OCI-LY1 (cell line): ENCODE measurements around the gene WBP1L.

ENCODE experiments used
- H2AFZ ChIP-seq: fragments of 200-600 bp; sonication (generic), shearing (Covaris generic); 2 replicates; pipeline ENCODE4 v1.6.0; 2014; ENCODE audit warnings: antibody characterized with exemption, mild to moderate bottlenecking, low read length
- H3F3A ChIP-seq: fragments of 200-600 bp; sonication (generic), shearing (Covaris generic); 2 replicates; pipeline ENCODE4 v1.6.0; 2014; ENCODE audit warnings: mild to moderate bottlenecking, antibody characterized with exemption, low read length, moderate library complexity; ENCODE audit not compliant: insufficient read depth
- H3K27ac ChIP-seq: fragments of 200-600 bp; sonication (generic); 2 replicates; pipeline ENCODE4 v1.5.1; 2014; ENCODE audit warnings: low read length, mixed run types, mild to moderate bottlenecking, low read depth; ENCODE audit not compliant: poor library complexity, severe bottlenecking
- H3K27me3 ChIP-seq: fragments of 200-600 bp; sonication (generic); 2 replicates; pipeline ENCODE4 v1.6.0; 2014; ENCODE audit warnings: antibody characterized with exemption, mild to moderate bottlenecking, low read length, moderate library complexity; ENCODE audit not compliant: insufficient read depth
- H3K36me3 ChIP-seq: fragments of 200-600 bp; sonication (generic); 2 replicates; pipeline ENCODE4 v1.6.1; 2014; ENCODE audit warnings: mild to moderate bottlenecking, antibody characterized with exemption, low read length, moderate library complexity, mixed read lengths; ENCODE audit not compliant: insufficient read depth
- H3K4me1 ChIP-seq: fragments of 200-600 bp; sonication (generic); 2 replicates; pipeline ENCODE4 v1.5.1; 2014; ENCODE audit warnings: mild to moderate bottlenecking, low read length, moderate library complexity; ENCODE audit not compliant: insufficient read depth, severe bottlenecking
- H3K4me2 ChIP-seq: fragments of 200-600 bp; sonication (generic), shearing (Covaris generic); 2 replicates; pipeline ENCODE4 v1.6.1; 2014; ENCODE audit warnings: low read length
- H3K4me3 ChIP-seq: fragments of 200-600 bp; sonication (generic); 2 replicates; pipeline ENCODE4 v1.5.1; 2014; ENCODE audit warnings: low read length, low read depth, mild to moderate bottlenecking, mixed read lengths; ENCODE audit not compliant: poor library complexity, severe bottlenecking
- H3K79me2 ChIP-seq: fragments of 200-600 bp; shearing (Covaris generic); 2 replicates; pipeline ENCODE4 v1.6.1; 2016; ENCODE audit warnings: mixed run types, low read length, mixed read lengths; ENCODE audit not compliant: insufficient read depth
- H3K9ac ChIP-seq: fragments of 200-600 bp; sonication (generic), shearing (Covaris generic); 2 replicates; pipeline ENCODE4 v1.6.1; 2014; ENCODE audit warnings: mild to moderate bottlenecking, low read length, mixed read lengths
- H3K9me2 ChIP-seq: fragments of 200-600 bp; sonication (generic), shearing (Covaris generic); 2 replicates; pipeline ENCODE4 v1.6.1; 2014; ENCODE audit warnings: low read depth, mild to moderate bottlenecking, low read length, mixed read lengths
- H3K9me3 ChIP-seq: fragments of 200-600 bp; shearing (Covaris generic); 2 replicates; pipeline ENCODE4 v1.6.1; 2014; ENCODE audit warnings: low read length, mixed read lengths
- H4K20me1 ChIP-seq: fragments of 200-600 bp; sonication (generic), shearing (Covaris generic); 2 replicates; pipeline ENCODE4 v1.6.0; 2016; ENCODE audit warnings: mild to moderate bottlenecking, low read length; ENCODE audit not compliant: insufficient read depth
- CTCF ChIP-seq: fragments of 200-600 bp; sonication (generic), shearing (Covaris generic); IDR thresholded peaks from 2 replicates; pipeline ENCODE4 v1.5.1; 2017; ENCODE audit warnings: mild to moderate bottlenecking, antibody characterized with exemption, low read length, moderate library complexity, mixed read lengths
- EZH2 ChIP-seq: fragments of 200-600 bp; sonication (generic), shearing (Covaris generic); IDR thresholded peaks from 2 replicates; pipeline ENCODE4 v1.8.0; 2017; ENCODE audit warnings: borderline replicate concordance, mixed run types, mild to moderate bottlenecking, antibody characterized with exemption, low read length, moderate library complexity, mixed read lengths

WBP1L gene

GRCh38 chr10:102744374-102745051, 765 bp downstream of the WBP1L start:
- Histone ChIP-seq H3K27ac (peak overlapping the region; percentile 55), H2AFZ (no peak overlapping the region), H3F3A (no peaks in the 10 kb centered on the region), H3K4me3 (peak overlapping the region; percentile 87), H3K9me2 (no peaks in the 10 kb centered on the region), H3K9me3 (no peaks in the 10 kb centered on the region), H3K4me2 (peak overlapping the region; percentile 87), H3K9ac (peak overlapping the region; percentile 81), H3K4me1 (peaks cover 25% of the 10 kb centered on the region), H3K36me3 (no peaks in the 10 kb centered on the region), H3K79me2 (peaks cover 24% of the 10 kb centered on the region), H4K20me1 (no peaks in the 10 kb centered on the region), H3K27me3 (no peaks in the 10 kb centered on the region)
- TF ChIP-seq EZH2: no peak
- TF ChIP-seq CTCF: no peak

GRCh38 chr10:102745157-102745556, 1.4 kb downstream of the WBP1L start:
- Histone ChIP-seq H3K36me3 (no peaks in the 10 kb centered on the region), H3K9me2 (no peaks in the 10 kb centered on the region), H3K9me3 (no peaks in the 10 kb centered on the region), H3K27ac (peak overlapping the region; percentile 55), H2AFZ (no peak overlapping the region), H4K20me1 (no peaks in the 10 kb centered on the region), H3F3A (no peaks in the 10 kb centered on the region), H3K4me2 (peak overlapping the region; percentile 87), H3K79me2 (peaks cover 24% of the 10 kb centered on the region), H3K4me3 (peak overlapping the region; percentile 87), H3K27me3 (no peaks in the 10 kb centered on the region), H3K9ac (peak overlapping the region; percentile 81; the same call in 1 of the 2 replicates), H3K4me1 (peaks cover 25% of the 10 kb centered on the region)
- no peak for TF ChIP-seq CTCF
- TF ChIP-seq EZH2: no peak

- no peak for TF ChIP-seq EZH2
- no peak for TF ChIP-seq CTCF
These were observed 8.7 kb downstream of the WBP1L start for GRCh38 chr10:102752266-102752930.

More at GRCh38 chr10:102752266-102752930, 8.7 kb downstream of the WBP1L start:
- Histone ChIP-seq H3K36me3 (no peaks in the 10 kb centered on the region), H3K4me1 (peaks cover 15% of the 10 kb centered on the region), H3K27ac (peak overlapping the region; percentile 48), H3K4me2 (no peak overlapping the region), H3K4me3 (no peak overlapping the region), H3K9me3 (no peaks in the 10 kb centered on the region), H2AFZ (no peak overlapping the region), H4K20me1 (no peaks in the 10 kb centered on the region), H3K9me2 (no peaks in the 10 kb centered on the region), H3F3A (no peaks in the 10 kb centered on the region), H3K9ac (no peak overlapping the region), H3K79me2 (peaks cover 10% of the 10 kb centered on the region; the same call in 1 of the 2 replicates), H3K27me3 (no peaks in the 10 kb centered on the region)
